Measurements from ENCODE around the gene DARS2. TPM values are rescaled to one million over a fixed set of nuclear protein-coding genes. Genes with fewer than 3 reads are reported as not detected.
"Not testable (repeated sequence)": the region's sequence is repeated elsewhere in the genome, so short reads cannot be mapped to it uniquely, and the experiment has no call there.

The DARS2 gene
- total RNA-seq, 4 donors from 2014 or later: 10.3 to 35.5 (median 16.6) TPM

- Histone ChIP-seq H3K27me3 (no peaks in the 10 kb centered on the region), H3K4me3 (no peak overlapping the region), H3K27ac (no peak overlapping the region), H3K9me3 (no peaks in the 10 kb centered on the region), H3K4me1 (no peaks in the 10 kb centered on the region), H3K36me3 (peaks cover 0 to 21% (median 0%) of the 10 kb centered on the region in 3 donors)
- no peak for DNase-seq
- TF ChIP-seq CTCF (IDR thresholded peaks at IDR 0.05) (no peak), POLR2A (IDR thresholded peaks at IDR 0.05) (no peak)
Observed at GRCh38 chr1:173876732-173877131, 52.3 kb downstream of the DARS2 start.

GRCh38 chr1:173878251-173878650 lies 53.8 kb downstream of the DARS2 start:
- no peak overlapping the region for H3K27ac ChIP-seq
- H3K9me3 ChIP-seq: no peaks in the 10 kb centered on the region
- TF ChIP-seq POLR2A (IDR thresholded peaks at IDR 0.05) (no peak), CTCF (IDR thresholded peaks at IDR 0.05) (no peak)
- no peak overlapping the region for H3K4me3 ChIP-seq
- no peaks in the 10 kb centered on the region for H3K4me1 ChIP-seq
- no peaks in the 10 kb centered on the region for H3K27me3 ChIP-seq
- H3K36me3 ChIP-seq: peaks cover 0 to 21% (median 0%) of the 10 kb centered on the region in 3 donors
- DNase-seq: no peak

GRCh38 chr1:173881117-173881516 lies 56.6 kb downstream of the DARS2 start:
- not testable (repeated sequence) for DNase-seq, H3K4me3 ChIP-seq, H3K4me1 ChIP-seq, H3K27me3 ChIP-seq, H3K9me3 ChIP-seq, H3K27ac ChIP-seq
- H3K36me3 ChIP-seq: peaks cover 0 to 19% (median 0%) of the 10 kb centered on the region in 3 donors

- TF ChIP-seq CTCF (IDR thresholded peaks at IDR 0.05) (no peak), POLR2A (IDR thresholded peaks at IDR 0.05) (no peak)
- no peaks in the 10 kb centered on the region for H3K27me3 ChIP-seq
- no peaks in the 10 kb centered on the region for H3K9me3 ChIP-seq
- DNase-seq: no peak
- H3K4me3 ChIP-seq: no peak overlapping the region
- H3K27ac ChIP-seq: no peak overlapping the region
- no peaks in the 10 kb centered on the region for H3K4me1 ChIP-seq
- H3K36me3 ChIP-seq: peaks cover 0 to 12% (median 0%) of the 10 kb centered on the region in 3 donors
Observed at GRCh38 chr1:173884701-173885100, 60.2 kb downstream of the DARS2 start.

- no peak overlapping the region for H3K4me3 ChIP-seq
- peaks cover 0 to 12% (median 0%) of the 10 kb centered on the region in 3 donors for H3K36me3 ChIP-seq
- TF ChIP-seq POLR2A (IDR thresholded peaks at IDR 0.05) (no peak), CTCF (IDR thresholded peaks at IDR 0.05) (no peak)
- no peak overlapping the region for H3K27ac ChIP-seq
- no peaks in the 10 kb centered on the region for H3K4me1 ChIP-seq
- H3K9me3 ChIP-seq: no peaks in the 10 kb centered on the region
- DNase-seq: no peak
- H3K27me3 ChIP-seq: no peaks in the 10 kb centered on the region
Observed at GRCh38 chr1:173886746-173887611, 62.5 kb downstream of the DARS2 start.

- no peak for TF ChIP-seq POLR2A (IDR thresholded peaks at IDR 0.05)
- no peak for TF ChIP-seq CTCF (IDR thresholded peaks at IDR 0.05)
- Histone ChIP-seq H3K27ac (no peak overlapping the region), H3K36me3 (peaks cover 0 to 12% (median 0%) of the 10 kb centered on the region in 3 donors), H3K4me1 (no peaks in the 10 kb centered on the region), H3K4me3 (no peak overlapping the region), H3K27me3 (no peaks in the 10 kb centered on the region), H3K9me3 (no peaks in the 10 kb centered on the region)
- no peak for DNase-seq
Observed at GRCh38 chr1:173887627-173888026, 63.2 kb downstream of the DARS2 start.
